ENCODE results near the gene CLBA1.

CLBA1 gene

GRCh38 chr14:105030836-105031396 lies 45.3 kb downstream of the CLBA1 start:
- TF ChIP-seq GATA3 (IDR thresholded peaks at IDR 0.05; ENCODE audit: low read depth, low read length) (no peak), GATA2 (IDR thresholded peaks at IDR 0.05; ENCODE audit: low read depth, low read length) (no peak)

- no peak for TF ChIP-seq GATA2 (IDR thresholded peaks at IDR 0.05; ENCODE audit: low read depth, low read length)
- no peak for TF ChIP-seq GATA3 (IDR thresholded peaks at IDR 0.05; ENCODE audit: low read depth, low read length)
Measured at GRCh38 chr14:105034315-105035039, 48.9 kb downstream of the CLBA1 start.

GRCh38 chr14:105039458-105040205 lies 54.0 kb downstream of the CLBA1 start:
- TF ChIP-seq GATA2 (IDR thresholded peaks at IDR 0.05; ENCODE audit: low read depth, low read length): no peak
- TF ChIP-seq GATA3 (IDR thresholded peaks at IDR 0.05; ENCODE audit: low read depth, low read length): no peak

- TF ChIP-seq GATA3 (IDR thresholded peaks at IDR 0.05; ENCODE audit: low read depth, low read length) (no peak), GATA2 (IDR thresholded peaks at IDR 0.05; ENCODE audit: low read depth, low read length) (no peak)
Measured at GRCh38 chr14:105041841-105042765, 56.5 kb downstream of the CLBA1 start.

GRCh38 chr14:105042813-105043212 lies 57.2 kb downstream of the CLBA1 start:
- TF ChIP-seq GATA3 (IDR thresholded peaks at IDR 0.05; ENCODE audit: low read depth, low read length): no peak
- TF ChIP-seq GATA2 (IDR thresholded peaks at IDR 0.05; ENCODE audit: low read depth, low read length): no peak

- TF ChIP-seq GATA2 (IDR thresholded peaks at IDR 0.05; ENCODE audit: low read depth, low read length) (no peak), GATA3 (IDR thresholded peaks at IDR 0.05; ENCODE audit: low read depth, low read length) (no peak)
Measured at GRCh38 chr14:105043641-105044040, 58.1 kb downstream of the CLBA1 start.
